ENCODE measurements around the gene CDC42SE2.
"Not testable (repeated sequence)": the region's sequence is repeated elsewhere in the genome, so short reads cannot be mapped to it uniquely, and the experiment has no call there.

The CDC42SE2 gene

GRCh38 chr5:131371835-131372234 lies 108.0 kb downstream of the CDC42SE2 start:
- DNase-seq, result no peak

DNA sequence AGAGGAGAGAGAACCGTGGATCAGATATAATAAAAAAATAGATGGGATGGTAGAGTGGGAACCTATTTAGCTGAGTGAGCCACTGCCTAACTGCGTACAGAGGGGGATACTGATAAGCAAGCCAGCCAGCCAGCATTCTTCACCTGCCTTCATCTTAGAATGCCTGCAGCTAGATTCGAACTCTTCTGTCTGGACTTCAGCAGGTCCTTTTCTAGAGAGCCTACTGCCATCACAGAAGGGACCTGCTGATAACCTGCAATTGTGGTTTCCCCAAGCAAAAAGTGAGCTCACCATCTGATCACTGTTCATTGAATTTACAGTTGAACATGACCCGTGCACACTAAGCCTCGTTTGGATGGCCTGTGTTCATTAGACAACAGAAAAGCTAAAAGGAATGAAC lies 109.4 kb downstream of the CDC42SE2 start:
- DNase-seq, result peak; percentile 16

DNA sequence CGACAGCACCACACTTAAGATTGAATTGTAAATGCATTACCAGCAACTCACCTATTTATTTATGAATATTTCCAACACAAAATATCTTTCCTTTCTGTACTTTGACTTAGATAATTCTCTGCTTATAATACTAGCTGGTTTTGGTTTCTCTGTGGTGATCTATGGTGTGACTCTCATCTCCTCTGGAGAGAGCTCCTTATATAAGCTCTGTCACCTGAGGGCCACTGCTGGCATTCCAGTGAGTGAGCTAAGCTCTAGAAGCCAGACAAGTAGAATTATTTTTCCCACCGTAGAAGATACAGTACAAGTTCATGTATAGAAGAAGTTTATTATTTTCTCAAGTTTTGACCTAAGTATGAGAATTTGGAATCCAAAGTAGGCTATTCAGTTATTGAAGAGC lies 111.5 kb downstream of the CDC42SE2 start:
- peak; percentile 37 for DNase-seq

- DNase-seq, result no peak
Observed at GRCh38 chr5:131377346-131377745, 113.5 kb downstream of the CDC42SE2 start.

GRCh38 chr5:131377785-131378325 lies 114.0 kb downstream of the CDC42SE2 start:
- no peak for DNase-seq

GRCh38 chr5:131378721-131379541 lies 115.1 kb downstream of the CDC42SE2 start:
- DNase-seq, result no peak

- peak; percentile 74 for DNase-seq
Observed at GRCh38 chr5:131379723-131380122, 115.9 kb downstream of the CDC42SE2 start.

GRCh38 chr5:131380238-131380637 lies 116.4 kb downstream of the CDC42SE2 start:
- DNase-seq, result not testable (repeated sequence)

DNA sequence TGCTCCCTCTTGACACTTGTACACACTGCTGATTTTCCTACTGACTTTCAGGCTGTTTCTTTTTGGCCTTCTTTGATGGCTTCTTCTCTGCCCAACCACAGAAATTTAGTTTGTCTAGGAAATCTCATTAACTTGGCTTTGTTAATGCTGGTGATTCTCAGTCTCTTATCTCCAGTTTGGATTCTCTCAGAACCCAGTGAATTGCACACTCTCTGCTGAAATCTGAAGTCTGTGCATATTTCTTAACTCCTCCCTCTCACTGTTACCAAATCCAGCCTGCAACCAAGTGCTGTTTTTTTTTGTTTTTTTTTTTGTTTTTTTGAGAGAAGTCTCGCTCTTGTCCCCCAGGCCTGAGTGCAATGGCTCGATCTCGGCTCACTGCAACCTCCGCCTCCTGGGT lies 117.2 kb downstream of the CDC42SE2 start:
- DNase-seq, result no peak

DNA sequence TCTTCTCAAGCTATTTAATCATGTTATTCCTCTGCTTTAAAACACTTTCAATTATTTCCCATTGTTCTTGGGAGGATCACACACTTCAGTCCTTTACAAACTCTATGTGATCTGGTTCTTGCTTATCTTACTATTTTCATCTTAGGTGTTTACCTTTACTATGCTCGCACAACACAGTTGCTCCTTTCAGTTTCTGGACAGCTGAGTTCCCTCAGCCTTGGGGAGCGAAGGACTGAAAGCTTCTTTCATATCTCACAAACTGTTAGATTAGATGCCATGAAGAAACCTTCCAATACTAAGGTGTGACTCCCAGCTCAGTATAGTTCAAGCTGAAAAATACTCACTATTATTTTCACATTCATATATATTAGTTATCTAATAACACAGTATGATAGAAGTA lies 117.9 kb downstream of the CDC42SE2 start:
- no peak for DNase-seq

GRCh38 chr5:131382407-131383395 lies 118.8 kb downstream of the CDC42SE2 start:
- peak; percentile 59 for DNase-seq

DNA sequence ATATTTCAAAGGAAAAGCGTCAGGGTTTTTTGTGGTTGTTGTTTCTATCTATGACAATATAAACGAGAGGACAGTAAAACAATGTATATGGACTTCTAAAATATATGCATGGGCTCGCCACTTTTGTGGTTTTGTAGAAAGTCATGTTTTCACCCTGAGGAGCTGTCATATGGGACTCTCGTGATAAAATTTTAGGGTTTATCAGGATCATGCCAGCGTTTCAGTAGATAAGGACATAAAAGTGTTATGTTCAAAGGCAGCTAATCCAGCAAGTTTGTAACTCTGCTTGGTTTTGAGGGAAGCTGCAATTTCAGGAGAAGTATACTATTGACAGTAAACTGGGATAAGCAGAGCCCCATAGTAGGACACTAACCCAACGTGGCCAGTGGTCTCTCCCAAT lies 120.3 kb downstream of the CDC42SE2 start:
- DNase-seq, result no peak

DNA sequence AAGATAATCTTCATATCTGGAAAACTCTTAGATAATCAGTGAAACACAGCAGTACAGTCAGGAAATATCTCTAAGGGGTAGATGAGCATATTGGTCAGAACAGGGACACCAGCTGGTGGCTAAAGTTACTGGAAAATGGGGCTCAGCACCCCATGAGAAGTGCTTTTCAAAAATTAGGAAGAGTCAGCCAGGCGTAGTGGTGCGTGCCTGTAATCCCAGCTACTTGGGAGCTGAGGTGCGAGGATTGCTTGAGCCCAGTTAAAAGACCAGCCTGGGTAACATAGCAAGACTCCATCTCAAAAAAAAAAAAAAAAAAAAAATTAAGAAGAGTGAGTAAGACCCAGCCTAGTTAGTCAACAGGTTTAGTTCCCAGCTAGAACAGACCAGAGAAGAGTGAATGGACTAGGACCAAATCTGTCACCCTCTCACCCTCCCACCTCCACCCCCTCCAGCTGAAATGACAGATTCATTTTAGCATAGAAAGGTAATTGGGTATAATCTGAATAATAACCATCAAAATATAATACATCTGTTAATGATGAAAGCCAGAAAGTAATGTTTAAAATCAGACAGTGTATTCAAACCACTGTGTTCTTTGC lies 120.9 kb downstream of the CDC42SE2 start:
- DNase-seq, result peak; percentile 28

DNA sequence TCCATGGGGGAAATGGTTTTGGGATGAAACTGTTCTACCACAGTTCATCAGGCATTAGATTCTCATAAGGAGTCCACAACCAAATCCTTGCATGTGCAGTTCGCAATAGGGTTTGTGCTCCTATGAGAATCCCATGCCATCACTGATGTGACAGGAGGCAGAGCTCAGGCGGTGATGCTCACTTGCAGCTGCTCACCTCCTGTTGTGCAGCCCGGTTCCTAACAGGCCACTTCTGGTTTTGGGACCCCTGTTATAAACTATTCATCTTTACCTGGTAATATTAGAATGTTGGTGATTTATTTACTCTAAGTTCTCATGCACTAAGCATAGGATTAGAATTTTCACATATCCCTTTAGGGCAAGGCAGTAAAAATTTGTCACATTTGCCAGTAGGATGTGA lies 122.3 kb downstream of the CDC42SE2 start:
- DNase-seq, result no peak

DNA sequence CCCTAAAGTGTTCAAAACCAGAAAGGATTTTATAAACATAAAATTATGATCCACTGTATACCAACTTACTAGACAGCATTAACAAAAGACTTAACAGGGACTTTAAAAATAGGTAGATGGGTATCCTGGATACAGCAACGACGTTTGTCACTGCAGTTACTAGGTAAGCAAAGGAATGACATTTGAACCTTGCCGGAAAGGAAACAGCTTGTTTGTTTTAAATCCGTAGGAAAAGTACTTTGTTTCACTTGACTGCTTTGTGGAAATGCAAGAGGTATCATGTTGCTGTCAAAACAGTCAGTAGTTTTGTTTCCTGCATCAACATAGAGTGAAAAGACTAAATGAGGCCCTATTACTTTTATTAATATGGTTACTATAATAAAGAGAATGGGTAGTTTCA lies 122.9 kb downstream of the CDC42SE2 start:
- no peak for DNase-seq

- no peak for DNase-seq
Observed at GRCh38 chr5:131387255-131387654, 123.4 kb downstream of the CDC42SE2 start.

DNA sequence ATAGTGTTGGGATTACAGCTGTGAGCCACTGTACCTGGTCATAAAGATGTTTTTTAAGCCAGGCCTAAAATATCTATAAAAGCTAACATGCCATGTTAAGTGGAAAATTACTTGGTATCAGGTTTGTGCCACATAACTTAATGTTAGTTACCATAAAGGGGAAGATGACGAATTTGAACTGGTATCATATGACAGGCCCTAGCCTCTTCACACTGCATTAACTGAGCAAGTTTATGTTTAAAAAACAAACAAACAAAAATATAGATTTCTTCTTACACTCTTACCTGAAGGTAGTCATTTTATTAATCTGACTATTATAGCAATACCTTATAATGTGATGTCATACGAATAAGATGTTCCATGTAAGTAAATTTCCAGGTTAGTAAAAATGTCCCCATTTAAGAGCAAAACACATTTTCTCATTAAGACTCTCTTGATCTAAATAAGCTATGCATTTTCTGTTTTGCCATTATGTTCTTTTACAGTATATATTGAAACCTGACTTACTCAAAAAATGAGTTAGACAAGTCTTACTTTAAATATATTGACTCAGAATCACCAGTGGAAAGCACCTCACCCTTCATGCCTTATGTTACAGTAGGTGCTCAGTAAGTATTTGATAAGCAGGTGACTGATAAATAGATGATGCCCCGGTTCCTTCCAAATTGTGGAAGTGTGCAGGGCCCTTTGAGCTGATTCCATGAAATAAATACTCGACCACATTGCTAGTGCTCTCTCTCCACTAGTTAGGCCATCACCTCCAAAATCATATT lies 125.4 kb downstream of the CDC42SE2 start:
- no peak for DNase-seq

- DNase-seq, result no peak
Observed at GRCh38 chr5:131389869-131390265, 126.0 kb downstream of the CDC42SE2 start.

DNA sequence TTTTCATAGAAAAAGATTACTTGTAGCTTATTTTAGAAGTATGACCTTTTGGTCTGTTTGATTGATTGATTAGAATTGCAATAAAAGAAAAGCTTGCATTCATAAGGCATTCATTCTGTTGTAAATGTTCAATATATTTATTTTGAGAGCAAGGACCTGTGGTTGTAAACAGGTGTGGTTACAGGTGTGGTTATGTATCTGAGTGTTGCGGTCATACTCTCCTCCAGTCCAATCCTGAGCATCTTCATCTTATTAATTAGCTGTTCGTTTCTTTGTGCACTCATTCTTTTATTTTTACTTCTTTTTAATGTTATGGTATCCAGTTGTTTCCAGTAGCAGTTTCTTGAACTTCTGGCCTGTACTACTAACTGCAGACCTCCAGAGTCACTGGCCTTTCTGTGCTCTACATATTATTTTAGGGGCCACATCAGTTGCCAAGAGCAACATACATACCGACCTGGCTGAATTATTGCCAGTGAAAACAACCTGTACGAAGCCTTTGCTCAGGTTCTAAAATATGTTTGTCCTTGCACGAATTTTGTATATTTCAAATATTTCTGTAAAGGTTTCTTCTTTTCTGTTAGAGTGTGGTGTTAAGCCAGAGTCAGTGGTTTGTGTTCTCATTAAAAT lies 128.7 kb downstream of the CDC42SE2 start:
- no peak for DNase-seq

DNA sequence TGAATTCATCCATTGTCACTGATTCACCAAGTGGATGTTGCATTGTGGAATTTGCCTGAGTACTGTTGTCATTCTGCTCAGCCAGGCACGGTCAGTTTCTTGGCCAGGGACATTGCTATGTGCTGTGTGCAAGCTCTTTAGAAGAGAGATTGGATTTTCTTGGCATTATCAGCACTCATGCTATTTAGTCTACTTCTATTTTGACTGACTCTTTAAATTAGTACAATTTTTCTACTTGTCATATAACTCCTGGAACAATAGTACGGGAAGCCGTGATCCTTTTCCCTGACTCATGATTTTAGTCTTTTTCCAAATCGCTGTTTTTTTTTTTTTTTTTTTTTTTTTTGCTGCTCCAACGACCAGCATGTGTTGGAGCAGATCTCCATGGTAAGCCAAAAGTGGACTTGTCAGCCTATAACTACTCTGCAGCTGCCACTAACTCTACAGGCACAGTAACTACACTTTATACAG lies 129.7 kb downstream of the CDC42SE2 start:
- no peak for DNase-seq

DNA sequence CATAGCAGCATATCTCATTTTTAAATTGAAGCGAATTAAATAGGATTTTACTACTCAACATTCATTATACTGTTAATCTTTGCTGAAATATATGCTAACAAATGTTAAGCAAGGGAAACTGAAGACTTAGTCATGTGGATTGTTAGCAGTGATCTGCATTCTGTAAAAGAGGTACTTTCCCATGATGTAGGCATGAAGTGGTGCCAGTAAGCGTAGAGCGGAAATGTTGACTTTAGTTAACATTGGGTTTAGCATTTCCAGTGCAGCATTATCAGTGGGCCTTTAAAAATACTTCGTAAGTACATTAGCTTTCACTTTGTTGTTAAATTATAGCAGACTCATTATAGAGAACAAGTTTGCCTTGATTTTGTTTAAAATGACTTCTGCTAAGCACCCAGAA lies 130.3 kb downstream of the CDC42SE2 start:
- peak; percentile 54 for DNase-seq

DNA sequence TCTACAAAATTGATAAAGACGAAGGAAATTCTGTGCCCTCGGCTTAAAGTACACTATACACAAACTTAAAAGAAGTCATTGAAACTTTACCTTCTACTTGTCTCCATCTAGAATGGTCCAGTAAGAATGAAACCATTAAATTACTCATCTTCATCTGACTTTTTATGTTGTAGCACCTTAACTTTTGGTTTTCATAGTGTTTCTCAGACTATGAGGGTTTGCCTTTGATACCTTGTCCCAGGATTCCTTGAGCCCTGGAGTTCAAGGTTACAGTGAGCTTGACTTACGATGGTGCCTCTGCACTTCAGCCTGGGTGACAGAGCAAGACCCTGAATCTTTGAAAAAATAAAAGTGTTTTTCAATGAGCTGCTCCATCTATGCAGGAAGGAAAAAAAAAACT lies 132.2 kb downstream of the CDC42SE2 start:
- no peak for DNase-seq

Data from CD4-positive, alpha-beta T cell treated with Interleukin-6 for 4 hours (primary cell).